Stimulated activated naive CD8-positive, alpha-beta T cell treated with anti-CD3 and anti-CD28 coated beads, Interleukin-15, Interleukin-2, amounts not matched to agents 100 ng/mL and 50 ng/mL, for 24 hours (primary cell): Measurements from ENCODE around the gene MRPL48.
A peak's percentile ranks its signal among the peaks of the same experiment; 100 is the strongest.

Source experiments
- H3K27ac Mint-ChIP-seq: one replicate; pipeline ENCODE4 v1.8.0; 2021; ENCODE audit warnings: mild to moderate bottlenecking, mixed read lengths
- H3K27me3 Mint-ChIP-seq: one replicate; pipeline ENCODE4 v1.8.0; 2021; ENCODE audit warnings: mixed read lengths
- H3K36me3 Mint-ChIP-seq: one replicate; pipeline ENCODE4 v1.8.0; 2021; ENCODE audit warnings: low read depth, mixed read lengths
- H3K4me1 Mint-ChIP-seq: one replicate; pipeline ENCODE4 v1.8.0; 2021; ENCODE audit warnings: low read depth, mixed read lengths
- H3K4me3 Mint-ChIP-seq: one replicate; pipeline ENCODE4 v1.8.0; 2021; ENCODE audit warnings: mild to moderate bottlenecking, mixed read lengths
- H3K9me3 Mint-ChIP-seq: one replicate; pipeline ENCODE4 v1.8.0; 2021; ENCODE audit warnings: mixed read lengths

The MRPL48 gene

GRCh38 chr11:73792584-73792983 is 4.9 kb downstream of the MRPL48 start:
- Mint-ChIP-seq H3K4me1 (peaks cover 24% of the 10 kb centered on the region), H3K27me3 (no peaks in the 10 kb centered on the region), H3K4me3 (no peak overlapping the region), H3K27ac (no peak overlapping the region), H3K9me3 (no peaks in the 10 kb centered on the region), H3K36me3 (peaks cover 6% of the 10 kb centered on the region)

GRCh38 chr11:73795925-73796632 is 8.4 kb downstream of the MRPL48 start:
- Mint-ChIP-seq H3K9me3 (no peaks in the 10 kb centered on the region), H3K27me3 (no peaks in the 10 kb centered on the region), H3K4me3 (no peak overlapping the region), H3K4me1 (peaks cover 5% of the 10 kb centered on the region), H3K36me3 (peaks cover 9% of the 10 kb centered on the region), H3K27ac (no peak overlapping the region)

GRCh38 chr11:73797457-73797856 is 9.8 kb downstream of the MRPL48 start:
- Mint-ChIP-seq H3K4me3 (no peak overlapping the region), H3K27ac (no peak overlapping the region), H3K4me1 (no peaks in the 10 kb centered on the region), H3K27me3 (no peaks in the 10 kb centered on the region), H3K36me3 (peaks cover 9% of the 10 kb centered on the region), H3K9me3 (no peaks in the 10 kb centered on the region)

GRCh38 chr11:73800276-73800806 is 12.7 kb downstream of the MRPL48 start:
- Mint-ChIP-seq H3K4me3 (no peak overlapping the region), H3K4me1 (no peaks in the 10 kb centered on the region), H3K27me3 (no peaks in the 10 kb centered on the region), H3K27ac (no peak overlapping the region), H3K36me3 (peaks cover 5% of the 10 kb centered on the region), H3K9me3 (no peaks in the 10 kb centered on the region)

- no peak overlapping the region for H3K27ac Mint-ChIP-seq
- peaks cover 10% of the 10 kb centered on the region for H3K36me3 Mint-ChIP-seq
- no peak overlapping the region for H3K4me3 Mint-ChIP-seq
These were observed 13.5 kb downstream of the MRPL48 start for GRCh38 chr11:73801136-73801535.

GRCh38 chr11:73804712-73805111 is 17.0 kb downstream of the MRPL48 start:
- Mint-ChIP-seq H3K9me3 (no peaks in the 10 kb centered on the region), H3K4me1 (no peaks in the 10 kb centered on the region), H3K36me3 (peaks cover 24% of the 10 kb centered on the region), H3K27ac (no peak overlapping the region), H3K4me3 (no peak overlapping the region), H3K27me3 (no peaks in the 10 kb centered on the region)

More at GRCh38 chr11:73801136-73801535, 13.5 kb downstream of the MRPL48 start:
- no peaks in the 10 kb centered on the region for H3K9me3 Mint-ChIP-seq
- no peaks in the 10 kb centered on the region for H3K4me1 Mint-ChIP-seq
- no peaks in the 10 kb centered on the region for H3K27me3 Mint-ChIP-seq

- H3K36me3 Mint-ChIP-seq, result peaks cover 35% of the 10 kb centered on the region
- no peaks in the 10 kb centered on the region for H3K27me3 Mint-ChIP-seq
- no peak overlapping the region for H3K27ac Mint-ChIP-seq
These were observed 20.4 kb downstream of the MRPL48 start for GRCh38 chr11:73808052-73808451.

GRCh38 chr11:73810637-73811036 is 23.0 kb downstream of the MRPL48 start:
- no peaks in the 10 kb centered on the region for H3K27me3 Mint-ChIP-seq
- no peaks in the 10 kb centered on the region for H3K9me3 Mint-ChIP-seq
- no peak overlapping the region for H3K4me3 Mint-ChIP-seq
- H3K4me1 Mint-ChIP-seq, result no peaks in the 10 kb centered on the region
- H3K36me3 Mint-ChIP-seq, result peaks cover 41% of the 10 kb centered on the region
- no peak overlapping the region for H3K27ac Mint-ChIP-seq

More at GRCh38 chr11:73808052-73808451, 20.4 kb downstream of the MRPL48 start:
- H3K4me1 Mint-ChIP-seq, result no peaks in the 10 kb centered on the region
- H3K9me3 Mint-ChIP-seq, result no peaks in the 10 kb centered on the region
- no peak overlapping the region for H3K4me3 Mint-ChIP-seq

- Mint-ChIP-seq H3K27ac (no peak overlapping the region), H3K27me3 (no peaks in the 10 kb centered on the region), H3K4me1 (no peaks in the 10 kb centered on the region), H3K9me3 (no peaks in the 10 kb centered on the region), H3K36me3 (peaks cover 35% of the 10 kb centered on the region), H3K4me3 (no peak overlapping the region)
These were observed 24.6 kb downstream of the MRPL48 start for GRCh38 chr11:73812234-73812633.

- Mint-ChIP-seq H3K36me3 (peaks cover 24% of the 10 kb centered on the region), H3K9me3 (no peaks in the 10 kb centered on the region), H3K27me3 (no peaks in the 10 kb centered on the region), H3K27ac (no peak overlapping the region), H3K4me3 (no peak overlapping the region), H3K4me1 (no peaks in the 10 kb centered on the region)
These were observed 27.1 kb downstream of the MRPL48 start for GRCh38 chr11:73814812-73815211.

- no peaks in the 10 kb centered on the region for H3K27me3 Mint-ChIP-seq
- H3K36me3 Mint-ChIP-seq, result peaks cover 17% of the 10 kb centered on the region
- no peaks in the 10 kb centered on the region for H3K9me3 Mint-ChIP-seq
- no peaks in the 10 kb centered on the region for H3K4me1 Mint-ChIP-seq
- no peak overlapping the region for H3K27ac Mint-ChIP-seq
- no peak overlapping the region for H3K4me3 Mint-ChIP-seq
These were observed 31.2 kb downstream of the MRPL48 start for GRCh38 chr11:73818846-73819245.

- peaks cover 30% of the 10 kb centered on the region for H3K36me3 Mint-ChIP-seq
- H3K9me3 Mint-ChIP-seq, result no peaks in the 10 kb centered on the region
- H3K4me1 Mint-ChIP-seq, result no peaks in the 10 kb centered on the region
- H3K27ac Mint-ChIP-seq, result no peak overlapping the region
- H3K27me3 Mint-ChIP-seq, result no peaks in the 10 kb centered on the region
- H3K4me3 Mint-ChIP-seq, result no peak overlapping the region
These were observed 42.6 kb downstream of the MRPL48 start for GRCh38 chr11:73830261-73830660.

- peaks cover 25% of the 10 kb centered on the region for H3K36me3 Mint-ChIP-seq
- no peaks in the 10 kb centered on the region for H3K4me1 Mint-ChIP-seq
- no peaks in the 10 kb centered on the region for H3K27me3 Mint-ChIP-seq
- no peaks in the 10 kb centered on the region for H3K9me3 Mint-ChIP-seq
- H3K4me3 Mint-ChIP-seq, result no peak overlapping the region
- H3K27ac Mint-ChIP-seq, result no peak overlapping the region
These were observed 45.4 kb downstream of the MRPL48 start for GRCh38 chr11:73833067-73833466.

GRCh38 chr11:73838443-73839122 is 50.9 kb downstream of the MRPL48 start:
- Mint-ChIP-seq H3K27ac (no peak overlapping the region), H3K4me1 (no peaks in the 10 kb centered on the region), H3K9me3 (no peaks in the 10 kb centered on the region), H3K4me3 (no peak overlapping the region), H3K36me3 (peaks cover 19% of the 10 kb centered on the region), H3K27me3 (no peaks in the 10 kb centered on the region)

GRCh38 chr11:73839123-73839457 is 51.4 kb downstream of the MRPL48 start:
- no peak overlapping the region for H3K4me3 Mint-ChIP-seq
- H3K36me3 Mint-ChIP-seq, result peaks cover 20% of the 10 kb centered on the region
- no peaks in the 10 kb centered on the region for H3K27me3 Mint-ChIP-seq
- no peaks in the 10 kb centered on the region for H3K9me3 Mint-ChIP-seq
- H3K27ac Mint-ChIP-seq, result peak overlapping the region; percentile 33
- no peaks in the 10 kb centered on the region for H3K4me1 Mint-ChIP-seq
